ENCODE data around the gene PEAK3.

The PEAK3 gene

GRCh38 chr19:2236314-2237050, 45.5 kb downstream of the PEAK3 start, which contains the start of the genes PLEKHJ1 and SF3A2:
PLEKHJ1 (minus strand) TSS chr19:2236329; CDS start chr19:2236248, 81 bp downstream.
SF3A2 (plus strand) TSS chr19:2236824; CDS start chr19:2243419, 6,595 bp downstream.
- peak; percentile 99 for TF ChIP-seq CTCF (IDR thresholded peaks at IDR 0.05; ENCODE audit: borderline replicate concordance, control extremely low read depth, extremely low read depth, insufficient read depth, missing control alignments)
- in situ Hi-C loops (cut with MboI; ENCODE audit: low sequenced_read_pairs, unreplicated experiment) = no loop called here
- DNase-seq (ENCODE audit: low spot score) = peak; percentile 99

- no peak for DNase-seq (ENCODE audit: low spot score)
- no peak for TF ChIP-seq CTCF (IDR thresholded peaks at IDR 0.05; ENCODE audit: borderline replicate concordance, control extremely low read depth, extremely low read depth, insufficient read depth, missing control alignments)
- in situ Hi-C loops (cut with MboI; ENCODE audit: low sequenced_read_pairs, unreplicated experiment) = no loop called here
Observed at GRCh38 chr19:2236064-2236313, 46.0 kb downstream of the PEAK3 start.

- no peak for DNase-seq (ENCODE audit: low spot score)
- TF ChIP-seq CTCF (IDR thresholded peaks at IDR 0.05; ENCODE audit: borderline replicate concordance, control extremely low read depth, extremely low read depth, insufficient read depth, missing control alignments) = no peak
- in situ Hi-C loops (cut with MboI; ENCODE audit: low sequenced_read_pairs, unreplicated experiment) = no loop called here
Observed at GRCh38 chr19:2235381-2236063, 46.5 kb downstream of the PEAK3 start.

DNA sequence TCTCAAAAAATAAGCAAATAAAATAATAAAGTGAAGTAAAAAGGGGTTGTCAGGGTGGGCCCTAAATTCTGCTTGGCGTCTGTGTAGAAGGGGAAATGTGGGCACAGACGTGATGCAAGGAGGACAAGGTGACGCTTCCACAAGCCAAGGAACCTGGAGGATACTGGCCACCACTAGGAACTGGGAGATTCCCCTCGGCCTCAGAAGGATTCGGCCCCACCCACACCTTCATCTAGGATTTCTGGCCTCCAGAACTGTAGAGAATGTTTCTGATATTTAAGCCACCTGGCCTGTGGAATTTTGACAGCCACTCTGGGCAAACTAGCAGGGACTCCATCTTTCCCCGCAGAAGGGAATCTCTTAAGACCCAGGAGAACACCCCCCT, 47.0 kb downstream of the PEAK3 start:
- TF ChIP-seq CTCF (IDR thresholded peaks at IDR 0.05; ENCODE audit: borderline replicate concordance, control extremely low read depth, extremely low read depth, insufficient read depth, missing control alignments) = no peak
- in situ Hi-C loops (cut with MboI; ENCODE audit: low sequenced_read_pairs, unreplicated experiment) = no loop called here
- DNase-seq (ENCODE audit: low spot score) = no peak

- in situ Hi-C loops (cut with MboI; ENCODE audit: low sequenced_read_pairs, unreplicated experiment) = no loop called here
Observed at GRCh38 chr19:2233601-2234280, 48.2 kb downstream of the PEAK3 start.

More at GRCh38 chr19:2233601-2234280, 48.2 kb downstream of the PEAK3 start:
- DNase-seq (ENCODE audit: low spot score) = no peak
- TF ChIP-seq CTCF (IDR thresholded peaks at IDR 0.05; ENCODE audit: borderline replicate concordance, control extremely low read depth, extremely low read depth, insufficient read depth, missing control alignments) = no peak

Measured in GM13976 (cell line).